Stomach (tissue), 9 donors: ENCODE measurements around the gene ITCH. TPM values are rescaled to one million over a fixed set of nuclear protein-coding genes. Genes with fewer than 3 reads are reported as not detected.

ENCODE experiments used
- DNase-seq, 2 donors: peaks; one replicate each; pipeline versions ENCODE4 v3.0.0 to v3.0.0-alpha.2; 2013 to 2019
- H3K27ac ChIP-seq, 5 donors: fragments of 200-600 bp in 4 of 5; sonication (generic) in 4 of 5; one replicate each; pipeline ENCODE4 v1.5.1; 2013 to 2019; ENCODE audit warnings: mild to moderate bottlenecking in 1 of 5, moderate library complexity in 1 of 5
- H3K27me3 ChIP-seq, 3 donors: fragments of 200-600 bp; sonication (generic); one replicate each; pipeline ENCODE4 v1.5.1; 2017 to 2019; ENCODE audit warnings: mixed run types in 1 of 3
- H3K36me3 ChIP-seq, 4 donors: fragments of 200-600 bp; sonication (generic); 1 replicate in 3 of 4; 2 replicates in 1 of 4; pipeline ENCODE4 v1.5.1; 2016 to 2019
- H3K4me1 ChIP-seq, 4 donors: fragments of 200-600 bp; sonication (generic); one replicate each; pipeline ENCODE4 v1.5.1; 2016 to 2019
- H3K4me3 ChIP-seq, 4 donors: fragments of 200-600 bp; sonication (generic) in 3 of 4; one replicate each; pipeline ENCODE4 v1.5.1; 2016 to 2019; ENCODE audit warnings: mild to moderate bottlenecking in 1 of 4
- H3K9me3 ChIP-seq, 4 donors: fragments of 200-600 bp; sonication (generic); one replicate each; pipeline ENCODE4 v1.5.1; 2016 to 2019
- EP300 ChIP-seq: sonication (generic); formaldehyde crosslinking; IDR thresholded peaks from one replicate; pipeline ENCODE4 v1.6.1; 2017; ENCODE audit warnings: antibody characterized with exemption
- POLR2A ChIP-seq, 4 donors: fragments of 450-650 bp; IDR thresholded peaks; one replicate each; pipeline ENCODE4 v1.6.1; 2016; ENCODE audit warnings: antibody characterized with exemption in 4 of 4, control low read depth in 2 of 4, mild to moderate bottlenecking in 1 of 4, moderate library complexity in 1 of 4
- POLR2AphosphoS5 ChIP-seq, 3 donors: sonication (generic); formaldehyde crosslinking; IDR thresholded peaks; one replicate each; pipeline ENCODE4 v1.6.1; 2016; ENCODE audit warnings: antibody characterized with exemption in 3 of 3
- WGBS, 5 donors: extraction: QIAGEN DNeasy Blood & Tissue Kit in 3 of 5; methylation state at CpG; one replicate each; pipeline versions ENCODE4 v1.1.5 to v1.1.7; 2013 to 2018; 5-methylcytosine and 5-hydroxymethylcytosine counted together
- intact Hi-C: fragments of 100-400 bp; cut with DNase I; formaldehyde crosslinking; loops from one replicate; pipeline ENCODE4 v1.15.1; 2023; ENCODE audit warnings: low total_unique reads
- polyA plus RNA-seq, 3 donors: library from polyadenylated mRNA; stranded (reverse); fragments of 200-250 nt; gene quantifications; one replicate each; pipeline ENCODE4 v1.2.3, GENCODE V29; 2013
- total RNA-seq, 5 donors: library from RNA; depleted of rRNA; stranded (reverse); fragments of >200 nt; gene quantifications; one replicate each; pipeline versions ENCODE4 v1.1.0 to v1.2.3, GENCODE V29; 2014 to 2016
- TF ChIP-seq, protein P1 (sequence below), 7 experiments: fragments of 450-650 bp in 4 of 7; fragments of 200-600 bp in 3 of 7; sonication (generic) in 3 of 7; IDR thresholded peaks; one replicate each; pipeline ENCODE4 v1.5.1; 2016 to 2019; ENCODE audit warnings: antibody characterized with exemption in 7 of 7, control low read depth in 2 of 7, mild to moderate bottlenecking in 1 of 7
- donor health status: healthy with polysubstance abuse.
- donor health status: Bipolar disorder and iron deficiency.
- donor health status: healthy.

ITCH gene
- total and polyA plus RNA-seq, 8 donors = 7.2 to 138 (median 35.6) TPM

DNA sequence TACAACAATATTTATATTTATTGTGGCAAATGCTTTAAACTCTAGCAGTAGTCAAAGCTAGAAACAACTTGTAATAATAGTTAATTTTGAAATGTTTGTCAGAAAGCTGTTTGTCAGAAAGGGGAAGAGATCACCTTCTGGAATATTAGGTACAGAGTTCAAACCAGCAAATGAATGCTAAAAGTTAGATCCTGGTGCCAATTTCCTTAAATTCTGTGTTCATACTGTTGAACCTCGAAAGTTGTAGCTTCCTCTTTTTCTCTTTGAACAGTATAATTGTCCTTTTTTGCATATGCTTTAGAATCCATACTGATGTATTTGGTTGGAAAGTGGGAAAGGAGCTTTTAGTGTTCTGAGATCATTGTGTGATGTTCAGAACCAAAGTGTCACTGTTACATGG, 22.4 kb downstream of the ITCH start:
- Histone ChIP-seq H3K4me3 (no peak overlapping the region), H3K27ac (no peak overlapping the region), H3K27me3 (no peaks in the 10 kb centered on the region), H3K36me3 (peaks cover 0 to 11% (median 0%) of the 10 kb centered on the region in 4 donors), H3K4me1 (peaks cover 9 to 80% (median 39%) of the 10 kb centered on the region in 4 donors), H3K9me3 (no peaks in the 10 kb centered on the region)
- no peak for DNase-seq
- 30 to 48% (median 45%) methylated on average over 1 of the region's 1 CpG for WGBS, 5 donors
- intact Hi-C loops = no loop called here
- TF ChIP-seq POLR2AphosphoS5 (IDR thresholded peaks at IDR 0.05) = no peak

DNA sequence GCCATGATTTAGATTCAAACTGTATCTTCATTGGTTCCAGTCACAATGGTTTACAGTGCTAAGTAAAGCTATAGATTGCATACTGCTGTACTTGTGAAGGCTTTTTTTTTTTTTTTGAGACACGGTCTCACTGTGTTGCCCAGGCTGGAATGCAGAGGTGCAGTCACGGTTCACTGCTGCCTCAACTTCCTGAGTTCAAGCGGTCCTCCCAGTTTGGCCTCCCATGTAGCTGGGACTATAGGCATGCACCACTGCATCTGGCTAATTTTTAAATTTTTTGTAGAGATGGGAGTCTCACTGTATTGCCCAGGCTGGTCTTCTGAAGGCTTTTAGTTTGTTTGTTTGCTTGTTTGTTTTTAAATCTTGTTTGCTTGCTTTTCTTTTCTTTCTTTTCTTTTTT, 24.9 kb downstream of the ITCH start:
- no peak overlapping the region for H3K4me3 ChIP-seq
- H3K36me3 ChIP-seq = peaks cover 0 to 6% (median 4%) of the 10 kb centered on the region in 4 donors
- no peak for DNase-seq
- no peaks in the 10 kb centered on the region for H3K27me3 ChIP-seq
- 86 to 98% (median 89%) methylated on average over 3 of the region's 3 CpGs for WGBS, 5 donors
- H3K4me1 ChIP-seq = peaks cover 17 to 82% (median 44%) of the 10 kb centered on the region in 4 donors
- no peak overlapping the region for H3K27ac ChIP-seq
- H3K9me3 ChIP-seq = no peaks in the 10 kb centered on the region
- TF ChIP-seq POLR2AphosphoS5 (IDR thresholded peaks at IDR 0.05) (no peak), EP300 (no peak), POLR2A (IDR thresholded peaks at IDR 0.05) (no peak)
- TF ChIP-seq, protein P1, sequence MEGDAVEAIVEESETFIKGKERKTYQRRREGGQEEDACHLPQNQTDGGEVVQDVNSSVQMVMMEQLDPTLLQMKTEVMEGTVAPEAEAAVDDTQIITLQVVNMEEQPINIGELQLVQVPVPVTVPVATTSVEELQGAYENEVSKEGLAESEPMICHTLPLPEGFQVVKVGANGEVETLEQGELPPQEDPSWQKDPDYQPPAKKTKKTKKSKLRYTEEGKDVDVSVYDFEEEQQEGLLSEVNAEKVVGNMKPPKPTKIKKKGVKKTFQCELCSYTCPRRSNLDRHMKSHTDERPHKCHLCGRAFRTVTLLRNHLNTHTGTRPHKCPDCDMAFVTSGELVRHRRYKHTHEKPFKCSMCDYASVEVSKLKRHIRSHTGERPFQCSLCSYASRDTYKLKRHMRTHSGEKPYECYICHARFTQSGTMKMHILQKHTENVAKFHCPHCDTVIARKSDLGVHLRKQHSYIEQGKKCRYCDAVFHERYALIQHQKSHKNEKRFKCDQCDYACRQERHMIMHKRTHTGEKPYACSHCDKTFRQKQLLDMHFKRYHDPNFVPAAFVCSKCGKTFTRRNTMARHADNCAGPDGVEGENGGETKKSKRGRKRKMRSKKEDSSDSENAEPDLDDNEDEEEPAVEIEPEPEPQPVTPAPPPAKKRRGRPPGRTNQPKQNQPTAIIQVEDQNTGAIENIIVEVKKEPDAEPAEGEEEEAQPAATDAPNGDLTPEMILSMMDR (IDR thresholded peaks at IDR 0.05) = no peak
- intact Hi-C loops = no loop called here

DNA sequence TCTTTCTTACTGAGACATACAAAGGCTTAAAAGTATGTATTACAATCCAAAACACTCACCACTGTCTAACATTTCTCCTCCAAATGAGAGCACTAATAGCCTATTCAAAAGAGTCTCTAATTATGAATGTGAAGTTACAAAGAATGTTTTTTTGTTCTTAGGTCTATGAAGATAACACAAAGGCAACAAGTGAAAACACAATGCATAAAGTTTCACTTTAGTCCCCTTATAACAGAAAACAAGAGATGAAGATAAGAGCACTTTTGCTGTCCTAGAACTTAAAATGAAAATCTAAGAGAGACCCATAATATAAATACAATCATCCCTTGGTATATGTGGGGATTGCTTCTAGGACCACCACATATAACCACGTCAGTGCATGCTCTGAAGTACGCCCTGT, 25.6 kb downstream of the ITCH start:
- intact Hi-C loops = no loop called here
- Histone ChIP-seq H3K27me3 (no peaks in the 10 kb centered on the region), H3K27ac (no peak overlapping the region), H3K4me3 (no peak overlapping the region), H3K4me1 (peaks cover 17 to 77% (median 44%) of the 10 kb centered on the region in 4 donors), H3K36me3 (peaks cover 0 to 12% (median 10%) of the 10 kb centered on the region in 4 donors), H3K9me3 (no peaks in the 10 kb centered on the region)
- DNase-seq = no peak
- WGBS, 5 donors = 89 to 95% (median 95%) methylated on average over 2 of the region's 2 CpGs
- no peak for TF ChIP-seq POLR2AphosphoS5 (IDR thresholded peaks at IDR 0.05)
- no peak for TF ChIP-seq EP300

DNA sequence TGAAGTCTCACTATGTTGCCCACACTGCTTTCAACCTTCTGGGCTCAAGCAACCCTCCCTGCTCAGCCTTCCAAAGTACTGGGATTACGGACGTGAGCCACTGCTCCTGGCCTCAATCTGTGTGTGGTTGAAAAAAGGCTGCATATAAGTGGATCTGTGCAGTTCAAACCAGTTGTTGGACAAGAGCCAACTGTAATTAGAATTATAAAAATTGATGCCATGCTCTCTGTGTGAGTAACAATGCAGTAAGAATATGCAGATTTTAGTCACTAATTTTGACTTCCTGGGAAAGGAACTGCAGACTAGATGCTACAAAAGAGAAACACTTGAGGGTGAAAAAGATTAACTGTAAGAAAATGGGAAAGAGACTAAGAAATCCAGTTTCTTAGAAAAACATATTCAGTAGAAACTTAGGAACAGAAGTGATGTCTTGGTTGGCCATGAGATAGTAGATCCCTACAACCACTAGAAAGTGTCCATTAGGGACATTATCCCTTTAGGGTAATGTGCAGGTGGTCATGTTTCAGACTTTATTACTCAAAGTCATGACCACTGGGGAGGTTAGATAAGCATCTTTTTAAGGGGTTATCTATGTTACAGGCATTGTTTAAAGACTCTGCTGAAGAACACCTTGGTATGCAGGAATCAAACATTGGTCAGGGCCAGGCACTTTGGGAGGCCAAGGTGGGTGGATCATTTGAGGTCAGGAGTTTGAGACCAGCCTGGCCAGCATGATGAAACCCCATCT, 26.3 kb downstream of the ITCH start:
- intact Hi-C loops = no loop called here
- no peak for TF ChIP-seq EP300
- TF ChIP-seq, protein P1 (IDR thresholded peaks at IDR 0.05) = no peak
- no peak for TF ChIP-seq POLR2AphosphoS5 (IDR thresholded peaks at IDR 0.05)
- TF ChIP-seq POLR2A (IDR thresholded peaks at IDR 0.05) = no peak
- WGBS, 5 donors = 80 to 88% (median 82%) methylated on average over 2 of the region's 2 CpGs
- Histone ChIP-seq H3K27me3 (no peaks in the 10 kb centered on the region), H3K4me3 (no peak overlapping the region), H3K27ac (no peak overlapping the region), H3K36me3 (peaks cover 2 to 19% (median 17%) of the 10 kb centered on the region in 4 donors), H3K4me1 (peaks cover 17 to 73% (median 44%) of the 10 kb centered on the region in 4 donors), H3K9me3 (no peaks in the 10 kb centered on the region)
- DNase-seq = peak in 1 of 2 donors; percentile 19

DNA sequence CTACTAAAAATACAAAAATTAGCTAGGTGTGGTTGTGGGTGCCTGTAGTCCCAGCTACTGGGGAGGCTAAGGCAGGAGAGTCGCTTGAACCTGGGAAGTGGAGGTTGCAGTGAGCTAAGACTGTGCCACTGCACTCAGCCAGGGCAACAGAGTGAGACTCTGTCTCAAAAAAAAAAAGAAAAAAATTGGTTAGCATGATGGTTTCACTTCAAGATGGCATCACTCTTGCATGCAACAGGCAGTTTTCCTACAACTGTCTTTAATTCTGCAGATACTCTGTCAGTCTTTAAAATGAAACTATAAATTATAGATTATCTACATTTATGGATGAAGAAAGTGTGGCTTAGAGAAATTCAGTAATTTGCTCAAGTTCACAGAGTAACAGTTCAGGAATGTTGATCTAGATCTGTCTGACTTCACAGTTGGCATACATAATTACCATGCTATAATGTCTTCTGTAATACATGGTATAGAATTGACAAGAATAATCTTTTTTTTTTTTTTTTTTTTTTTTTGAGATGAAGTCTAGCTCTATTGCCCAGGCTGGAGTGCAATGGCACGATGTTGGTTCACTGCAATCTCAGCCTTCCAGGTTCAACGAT, 27.0 kb downstream of the ITCH start:
- Histone ChIP-seq H3K27ac (peak overlapping the region in 2 of 5 donors; percentile 24 to 43), H3K36me3 (peaks cover 7 to 26% (median 24%) of the 10 kb centered on the region in 4 donors), H3K27me3 (no peaks in the 10 kb centered on the region), H3K4me3 (no peak overlapping the region), H3K4me1 (peaks cover 17 to 67% (median 41%) of the 10 kb centered on the region in 4 donors), H3K9me3 (no peaks in the 10 kb centered on the region)
- no peak for TF ChIP-seq POLR2A (IDR thresholded peaks at IDR 0.05)
- TF ChIP-seq, protein P1 (IDR thresholded peaks at IDR 0.05) = no peak
- TF ChIP-seq EP300 = no peak
- no peak for TF ChIP-seq POLR2AphosphoS5 (IDR thresholded peaks at IDR 0.05)
- intact Hi-C loops = no loop called here
- 96 to 100% (median 97%) methylated on average over 3 of the region's 3 CpGs for WGBS, 5 donors
- DNase-seq = no peak
